Prostate gland (tissue), 2 donors: ENCODE results near the gene DIS3L2.

Source experiments
- CTCF ChIP-seq, 4 experiments: fragments of 200-600 bp in 2 of 4; fragments of 450-650 bp in 2 of 4; sonication (generic) in 2 of 4; IDR thresholded peaks; 1 replicate in 3 of 4; 2 replicates in 1 of 4; pipeline ENCODE4 v1.5.1; 2016 to 2019; ENCODE audit warnings: antibody characterized with exemption in 4 of 4, mild to moderate bottlenecking in 2 of 4, moderate library complexity in 2 of 4
- POLR2A ChIP-seq: fragments of 450-650 bp; IDR thresholded peaks from one replicate; pipeline ENCODE4 v1.6.1; 2016; ENCODE audit warnings: antibody characterized with exemption, mild to moderate bottlenecking

GRCh38 chr2:232213176-232213575, 251.7 kb downstream of the DIS3L2 start:
- TF ChIP-seq CTCF (IDR thresholded peaks at IDR 0.05), result no peak
- TF ChIP-seq POLR2A, result no peak
